ENCODE results near the gene ACAP1.

ACAP1 gene

DNA sequence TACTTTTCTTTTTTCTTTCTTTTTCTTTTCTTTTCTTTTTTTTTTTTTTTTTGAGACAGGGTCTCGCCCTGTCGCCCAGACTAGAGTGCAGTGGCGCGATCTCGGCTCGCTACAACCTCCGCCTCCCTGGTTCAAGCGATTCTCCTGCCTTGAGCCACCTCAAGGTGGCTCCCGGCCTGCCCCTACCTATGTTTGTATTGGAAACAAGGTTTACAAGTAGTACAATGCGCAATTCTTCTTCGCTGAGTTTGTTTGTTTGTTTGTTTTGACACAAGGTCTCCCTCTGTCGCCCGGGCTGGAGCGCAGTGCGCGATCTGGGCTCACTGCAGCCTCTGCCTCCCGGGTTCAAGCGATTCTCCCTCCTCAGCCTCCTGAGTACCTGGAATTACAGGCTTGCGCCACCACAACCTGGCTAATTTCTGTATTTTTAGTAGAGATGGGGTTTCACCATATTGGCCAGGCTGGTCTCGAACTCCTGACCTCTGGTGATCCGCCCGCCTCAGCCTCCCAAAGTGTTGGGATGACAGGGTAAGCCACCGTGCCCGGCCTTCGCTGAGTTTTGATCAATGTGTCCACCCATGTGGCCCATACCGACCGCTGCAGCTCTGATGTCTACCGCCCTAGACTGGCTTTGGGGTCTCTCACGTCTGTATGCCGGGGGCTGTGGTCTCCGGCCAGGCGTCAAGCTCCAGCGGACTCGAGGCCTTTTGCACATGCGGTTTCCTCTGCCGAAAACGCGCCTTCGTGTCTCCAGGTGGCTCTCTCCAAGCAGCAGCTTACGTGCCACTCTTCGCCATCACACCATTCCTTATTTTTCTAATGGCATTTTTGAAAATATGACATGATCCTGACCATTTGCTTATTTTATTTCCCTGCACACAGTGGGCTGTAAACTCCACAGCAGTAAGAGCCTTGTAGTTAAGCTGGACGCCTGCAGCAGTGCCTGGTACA is 40.8 kb upstream of the ACAP1 start:
- H3K27ac ChIP-seq (ENCODE audit: insufficient read depth, low read depth, low read length, poor library complexity, severe bottlenecking), result no peak overlapping the region
- H3K9me3 ChIP-seq (ENCODE audit: control insufficient read depth, low read length), result no peaks in the 10 kb centered on the region
- peaks cover 21% of the 10 kb centered on the region for H3K4me1 ChIP-seq (ENCODE audit: control insufficient read depth, insufficient read depth, low read length)
- 72% methylated on average over 42 of the region's 42 CpGs for WGBS, 2 experiments
- H3K27me3 ChIP-seq (ENCODE audit: control insufficient read depth, insufficient read depth, low read length, poor library complexity, severe bottlenecking), result peaks cover 65% of the 10 kb centered on the region
- no peaks in the 10 kb centered on the region for H3K36me3 ChIP-seq (ENCODE audit: control insufficient read depth, insufficient read depth, low read length)
- no peak overlapping the region for H3K4me3 ChIP-seq (ENCODE audit: insufficient read depth, low read depth, low read length)

DNA sequence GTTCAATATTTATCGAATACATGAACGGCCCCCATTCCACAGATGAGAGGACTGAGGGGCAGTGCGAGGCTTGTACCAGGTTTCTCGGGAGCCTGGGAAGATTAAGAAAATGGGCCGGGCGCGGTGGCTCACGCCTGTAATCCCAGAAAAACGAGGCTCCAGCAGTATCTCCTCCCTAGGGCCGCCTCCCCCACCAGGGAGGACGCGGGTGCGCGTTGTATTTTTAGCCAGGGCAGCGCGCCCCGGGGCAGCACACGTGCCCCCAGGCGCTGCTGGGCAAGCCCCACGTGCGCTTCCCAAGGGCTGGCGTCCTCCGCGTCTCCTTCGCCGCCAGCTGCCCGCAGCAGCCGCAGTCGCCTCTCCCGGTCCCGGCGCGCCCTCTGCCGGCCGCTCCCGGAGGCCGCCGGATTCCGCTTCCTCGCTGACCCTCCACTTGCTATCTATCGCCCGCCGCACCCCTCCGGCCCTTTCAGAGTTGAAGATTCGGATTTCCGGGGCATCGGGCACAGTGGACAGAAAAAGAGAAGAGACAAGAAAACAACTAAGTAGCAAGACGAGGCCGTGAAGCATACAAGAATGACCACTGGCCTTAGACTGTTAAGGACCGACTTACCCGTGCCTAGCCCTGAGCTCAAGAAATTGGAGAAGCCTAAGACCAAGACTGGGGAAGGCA is 40.0 kb upstream of the ACAP1 start:
- Histone ChIP-seq H3K27ac (ENCODE audit: insufficient read depth, low read depth, low read length, poor library complexity, severe bottlenecking) (no peak overlapping the region), H3K36me3 (ENCODE audit: control insufficient read depth, insufficient read depth, low read length) (no peaks in the 10 kb centered on the region), H3K4me1 (ENCODE audit: control insufficient read depth, insufficient read depth, low read length) (peaks cover 21% of the 10 kb centered on the region), H3K4me3 (ENCODE audit: insufficient read depth, low read depth, low read length) (no peak overlapping the region), H3K27me3 (ENCODE audit: control insufficient read depth, insufficient read depth, low read length, poor library complexity, severe bottlenecking) (peaks cover 66% of the 10 kb centered on the region), H3K9me3 (ENCODE audit: control insufficient read depth, low read length) (no peaks in the 10 kb centered on the region)
- WGBS, 2 experiments, result 11% methylated on average over 51 of the region's 51 CpGs

DNA sequence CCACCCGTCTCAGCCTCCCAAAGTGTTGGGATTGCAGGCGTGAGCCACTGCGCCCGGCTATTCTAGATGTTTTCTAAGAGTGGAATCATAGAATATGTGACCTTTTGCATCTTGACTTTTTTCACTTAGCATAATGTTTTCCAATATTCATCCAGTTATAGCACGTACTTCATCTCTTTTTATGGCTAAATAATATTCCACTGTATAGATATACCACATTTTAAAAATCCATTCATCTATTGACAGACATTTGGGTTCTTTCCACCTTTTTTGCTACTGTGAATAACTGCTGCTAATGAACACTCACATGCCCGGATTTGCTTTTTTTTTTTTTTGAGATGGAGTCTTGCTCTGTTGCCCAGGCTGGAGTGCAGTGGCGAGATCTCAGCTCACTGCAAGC is 32.1 kb upstream of the ACAP1 start:
- Histone ChIP-seq H3K4me1 (ENCODE audit: control insufficient read depth, insufficient read depth, low read length) (peaks cover 1% of the 10 kb centered on the region), H3K36me3 (ENCODE audit: control insufficient read depth, insufficient read depth, low read length) (no peaks in the 10 kb centered on the region), H3K9me3 (ENCODE audit: control insufficient read depth, low read length) (no peaks in the 10 kb centered on the region), H3K27ac (ENCODE audit: insufficient read depth, low read depth, low read length, poor library complexity, severe bottlenecking) (no peak overlapping the region), H3K4me3 (ENCODE audit: insufficient read depth, low read depth, low read length) (no peak overlapping the region), H3K27me3 (ENCODE audit: control insufficient read depth, insufficient read depth, low read length, poor library complexity, severe bottlenecking) (peaks cover 10% of the 10 kb centered on the region)
- WGBS, 2 experiments, result 91 to 97% methylated on average over 7 of the region's 7 CpGs

DNA sequence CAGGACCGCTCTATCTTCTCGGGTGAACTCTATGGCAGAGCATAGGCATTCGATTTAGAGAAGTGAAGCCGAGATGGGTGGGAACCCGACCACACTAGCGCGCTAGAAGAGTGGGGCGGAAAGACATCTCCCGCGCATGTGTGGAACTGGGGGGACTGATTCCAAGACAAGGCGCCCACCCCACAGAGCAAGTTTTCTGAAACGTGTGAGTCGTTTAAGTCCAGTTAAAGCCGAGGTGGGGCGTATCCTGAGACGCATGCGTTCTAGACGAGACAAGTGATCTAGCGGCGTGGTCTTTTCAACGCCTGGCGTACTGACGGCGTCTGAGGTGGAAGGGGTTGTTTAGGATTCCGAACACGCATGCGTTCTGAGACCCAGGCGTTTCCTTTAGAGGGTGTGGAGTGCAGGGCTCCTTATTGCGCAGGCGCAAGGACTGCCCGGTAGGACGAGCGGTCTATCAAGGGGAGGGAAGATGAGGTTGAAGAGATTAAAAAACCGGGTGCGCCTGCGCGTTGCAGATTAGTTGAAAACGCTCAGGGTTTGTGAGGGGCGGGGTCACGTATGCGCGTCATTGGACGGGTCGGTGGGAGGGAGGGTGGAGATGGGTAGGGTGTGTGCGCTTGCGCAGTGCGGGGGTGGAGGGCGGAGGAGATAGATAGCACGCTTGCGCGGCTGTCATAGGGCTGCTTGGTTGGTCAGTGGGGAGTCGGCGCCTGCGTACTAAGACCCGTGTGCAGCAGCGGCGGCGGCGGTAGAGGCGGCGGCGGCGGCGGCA is 29.2 kb upstream of the ACAP1 start, which contains the start of gene EIF5A:
TSS of gene EIF5A (plus strand) at position 718 of the 775 bp plus-strand sequence. CDS start 2,008 bp downstream, outside the sequence.
- WGBS, 2 experiments, result 1% methylated on average over 64 of the region's 64 CpGs
- H3K36me3 ChIP-seq (ENCODE audit: control insufficient read depth, insufficient read depth, low read length), result peaks cover 24% of the 10 kb centered on the region
- H3K4me1 ChIP-seq (ENCODE audit: control insufficient read depth, insufficient read depth, low read length), result peaks cover 6% of the 10 kb centered on the region
- peak within 1 kb of the TSS; percentile 91 for H3K27ac ChIP-seq (ENCODE audit: insufficient read depth, low read depth, low read length, poor library complexity, severe bottlenecking)
- peak within 1 kb of the TSS; percentile 95 for H3K4me3 ChIP-seq (ENCODE audit: insufficient read depth, low read depth, low read length)
- H3K27me3 ChIP-seq (ENCODE audit: control insufficient read depth, insufficient read depth, low read length, poor library complexity, severe bottlenecking), result no peaks in the 10 kb centered on the region
- no peaks in the 10 kb centered on the region for H3K9me3 ChIP-seq (ENCODE audit: control insufficient read depth, low read length)

DNA sequence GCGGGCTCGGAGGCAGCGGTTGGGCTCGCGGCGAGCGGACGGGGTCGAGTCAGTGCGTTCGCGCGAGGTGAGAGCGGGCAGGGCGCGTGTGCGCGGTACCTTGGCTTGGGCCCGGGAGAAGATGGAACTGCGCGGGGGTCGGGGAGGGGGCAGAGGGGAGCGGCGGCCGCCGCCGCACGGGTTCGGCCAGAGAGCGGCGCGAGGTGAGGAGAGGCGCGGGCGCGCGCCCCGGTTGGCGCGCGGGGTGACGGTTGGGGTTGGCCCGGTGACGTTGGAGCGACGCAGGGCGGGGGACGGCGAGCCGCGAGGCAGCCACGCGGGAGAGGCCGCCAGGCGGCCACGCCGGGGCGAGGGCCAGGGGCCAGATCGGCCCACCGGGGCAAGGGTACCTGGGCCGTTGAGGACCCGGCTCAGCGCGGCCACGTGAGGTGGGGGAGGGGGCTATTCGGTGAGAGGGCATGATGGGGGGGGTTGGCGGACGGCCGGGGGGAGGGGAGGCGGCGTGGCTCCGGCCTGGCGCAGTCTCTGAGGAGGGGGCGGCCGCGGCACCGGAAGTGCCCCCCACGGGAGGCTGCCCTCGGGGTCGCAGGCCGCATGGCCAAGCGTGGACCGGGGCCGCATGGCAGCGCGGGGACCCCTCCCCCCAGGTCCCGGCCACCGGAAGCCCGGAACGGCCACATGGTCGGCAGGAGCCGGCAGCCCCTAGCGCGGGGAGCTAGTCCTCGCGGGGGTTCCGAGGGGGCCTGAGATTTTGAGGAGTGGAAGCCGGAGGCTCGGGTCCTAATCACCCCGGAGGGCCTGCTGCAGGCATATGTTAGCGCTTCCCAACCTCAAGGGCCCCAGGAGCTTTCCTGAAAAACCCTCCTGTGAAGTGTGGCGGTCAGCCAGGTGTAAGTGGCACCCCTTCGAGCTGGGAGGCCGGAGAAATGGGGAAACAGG is 28.4 kb upstream of the ACAP1 start:
- H3K4me3 ChIP-seq (ENCODE audit: insufficient read depth, low read depth, low read length), result peak overlapping the region; percentile 95
- 0 to 1% methylated on average over 104 of the region's 104 CpGs for WGBS, 2 experiments
- H3K9me3 ChIP-seq (ENCODE audit: control insufficient read depth, low read length), result no peaks in the 10 kb centered on the region
- no peaks in the 10 kb centered on the region for H3K27me3 ChIP-seq (ENCODE audit: control insufficient read depth, insufficient read depth, low read length, poor library complexity, severe bottlenecking)
- peaks cover 6% of the 10 kb centered on the region for H3K4me1 ChIP-seq (ENCODE audit: control insufficient read depth, insufficient read depth, low read length)
- peaks cover 32% of the 10 kb centered on the region for H3K36me3 ChIP-seq (ENCODE audit: control insufficient read depth, insufficient read depth, low read length)
- peak overlapping the region; percentile 91 for H3K27ac ChIP-seq (ENCODE audit: insufficient read depth, low read depth, low read length, poor library complexity, severe bottlenecking)

DNA sequence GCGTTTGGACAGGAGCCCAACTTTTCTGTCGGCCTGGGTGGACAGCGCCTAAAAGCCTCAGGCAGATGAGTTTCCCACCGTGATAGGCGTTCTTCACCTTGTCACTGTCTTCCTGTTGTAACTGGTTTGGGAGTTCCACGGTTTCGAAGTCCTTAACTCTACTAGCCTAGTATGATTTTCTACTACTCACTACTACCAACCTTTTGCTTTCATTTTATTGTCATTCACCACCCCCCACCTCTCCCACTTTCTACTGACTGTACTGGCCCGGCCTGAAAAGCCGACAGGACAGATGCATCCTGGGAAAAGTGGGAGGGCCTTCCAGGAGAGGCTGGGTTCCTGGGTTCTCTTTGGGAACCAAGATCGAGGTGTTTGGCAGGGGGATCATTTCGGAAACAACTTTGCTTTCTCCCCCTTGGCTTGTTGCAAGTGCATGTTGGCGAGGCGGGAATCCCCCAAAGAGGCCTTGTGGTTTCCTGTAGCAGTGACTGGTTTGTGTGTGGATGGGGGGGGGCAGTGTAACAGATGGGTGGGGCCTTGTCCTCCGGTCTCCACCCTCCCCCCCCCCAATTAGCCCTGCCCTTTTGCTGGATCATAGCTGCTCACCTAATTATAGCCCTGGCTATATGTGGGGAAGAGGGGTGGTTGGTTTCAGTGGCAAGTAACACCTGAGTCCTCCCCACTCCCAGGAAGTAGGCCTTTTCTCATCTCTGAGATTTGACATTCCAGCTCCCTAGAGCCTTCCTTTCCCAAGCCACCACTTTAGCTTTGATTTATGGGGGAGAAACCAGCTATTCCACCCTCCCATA is 27.5 kb upstream of the ACAP1 start:
- WGBS, 2 experiments, result 1% methylated on average over 11 of the region's 14 CpGs
- H3K9me3 ChIP-seq (ENCODE audit: control insufficient read depth, low read length), result no peaks in the 10 kb centered on the region
- peaks cover 6% of the 10 kb centered on the region for H3K4me1 ChIP-seq (ENCODE audit: control insufficient read depth, insufficient read depth, low read length)
- peaks cover 40% of the 10 kb centered on the region for H3K36me3 ChIP-seq (ENCODE audit: control insufficient read depth, insufficient read depth, low read length)
- peak overlapping the region; percentile 91 for H3K27ac ChIP-seq (ENCODE audit: insufficient read depth, low read depth, low read length, poor library complexity, severe bottlenecking)
- H3K4me3 ChIP-seq (ENCODE audit: insufficient read depth, low read depth, low read length), result peak overlapping the region; percentile 95
- H3K27me3 ChIP-seq (ENCODE audit: control insufficient read depth, insufficient read depth, low read length, poor library complexity, severe bottlenecking), result no peaks in the 10 kb centered on the region

DNA sequence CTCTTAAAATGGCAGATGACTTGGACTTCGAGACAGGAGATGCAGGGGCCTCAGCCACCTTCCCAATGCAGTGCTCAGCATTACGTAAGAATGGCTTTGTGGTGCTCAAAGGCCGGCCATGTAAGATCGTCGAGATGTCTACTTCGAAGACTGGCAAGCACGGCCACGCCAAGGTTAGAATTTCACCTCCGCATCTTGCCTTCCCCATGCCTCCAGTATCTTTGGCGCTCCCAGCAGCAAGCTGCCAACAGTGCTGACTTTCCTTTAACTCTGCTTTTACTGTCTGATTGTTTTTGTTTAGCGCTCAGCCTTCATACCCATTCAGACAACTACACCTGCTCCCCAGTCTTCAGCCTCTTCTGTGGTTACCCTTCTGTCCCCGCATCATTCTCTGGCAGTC is 26.7 kb upstream of the ACAP1 start:
- 95 to 96% methylated on average over 12 of the region's 12 CpGs for WGBS, 2 experiments
- H3K36me3 ChIP-seq (ENCODE audit: control insufficient read depth, insufficient read depth, low read length), result peaks cover 41% of the 10 kb centered on the region
- H3K9me3 ChIP-seq (ENCODE audit: control insufficient read depth, low read length), result no peaks in the 10 kb centered on the region
- peaks cover 6% of the 10 kb centered on the region for H3K4me1 ChIP-seq (ENCODE audit: control insufficient read depth, insufficient read depth, low read length)
- no peak overlapping the region for H3K27ac ChIP-seq (ENCODE audit: insufficient read depth, low read depth, low read length, poor library complexity, severe bottlenecking)
- peak overlapping the region; percentile 95 for H3K4me3 ChIP-seq (ENCODE audit: insufficient read depth, low read depth, low read length)
- no peaks in the 10 kb centered on the region for H3K27me3 ChIP-seq (ENCODE audit: control insufficient read depth, insufficient read depth, low read length, poor library complexity, severe bottlenecking)

DNA sequence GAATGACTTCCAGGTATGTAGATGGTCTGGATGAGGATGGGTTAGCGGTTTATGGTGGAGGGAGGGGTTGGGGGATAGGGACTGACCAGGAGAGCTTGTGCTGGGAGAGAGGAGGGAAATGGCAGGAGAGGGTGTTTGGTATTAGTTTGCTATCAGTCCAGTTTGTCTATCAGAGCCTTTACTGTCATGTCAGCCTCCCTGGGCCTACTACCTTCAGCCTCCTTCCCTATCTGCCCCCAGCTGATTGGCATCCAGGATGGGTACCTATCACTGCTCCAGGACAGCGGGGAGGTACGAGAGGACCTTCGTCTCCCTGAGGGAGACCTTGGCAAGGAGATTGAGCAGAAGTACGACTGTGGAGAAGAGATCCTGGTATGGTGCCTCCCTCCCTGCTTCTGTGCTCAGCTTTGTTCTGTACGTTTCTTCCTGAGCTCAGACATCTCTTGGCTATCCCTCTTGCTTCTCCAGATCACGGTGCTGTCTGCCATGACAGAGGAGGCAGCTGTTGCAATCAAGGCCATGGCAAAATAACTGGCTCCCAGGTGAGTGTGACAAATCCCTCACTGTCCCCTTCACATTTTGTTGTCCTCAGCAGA is 25.1 kb upstream of the ACAP1 start:
- Histone ChIP-seq H3K4me1 (ENCODE audit: control insufficient read depth, insufficient read depth, low read length) (peaks cover 10% of the 10 kb centered on the region), H3K4me3 (ENCODE audit: insufficient read depth, low read depth, low read length) (no peak overlapping the region), H3K27ac (ENCODE audit: insufficient read depth, low read depth, low read length, poor library complexity, severe bottlenecking) (no peak overlapping the region), H3K36me3 (ENCODE audit: control insufficient read depth, insufficient read depth, low read length) (peaks cover 41% of the 10 kb centered on the region), H3K9me3 (ENCODE audit: control insufficient read depth, low read length) (no peaks in the 10 kb centered on the region), H3K27me3 (ENCODE audit: control insufficient read depth, insufficient read depth, low read length, poor library complexity, severe bottlenecking) (no peaks in the 10 kb centered on the region)
- WGBS, 2 experiments, result 94% methylated on average over 7 of the region's 7 CpGs
